Epidermal melanocyte (primary cell): ENCODE data around the gene CHD6.

Source experiments
- DNase-seq: peaks from one replicate; pipeline ENCODE4 v3.0.0; 2011; ENCODE audit warnings: low spot score; ENCODE audit not compliant: insufficient read length

The CHD6 gene, protein sequence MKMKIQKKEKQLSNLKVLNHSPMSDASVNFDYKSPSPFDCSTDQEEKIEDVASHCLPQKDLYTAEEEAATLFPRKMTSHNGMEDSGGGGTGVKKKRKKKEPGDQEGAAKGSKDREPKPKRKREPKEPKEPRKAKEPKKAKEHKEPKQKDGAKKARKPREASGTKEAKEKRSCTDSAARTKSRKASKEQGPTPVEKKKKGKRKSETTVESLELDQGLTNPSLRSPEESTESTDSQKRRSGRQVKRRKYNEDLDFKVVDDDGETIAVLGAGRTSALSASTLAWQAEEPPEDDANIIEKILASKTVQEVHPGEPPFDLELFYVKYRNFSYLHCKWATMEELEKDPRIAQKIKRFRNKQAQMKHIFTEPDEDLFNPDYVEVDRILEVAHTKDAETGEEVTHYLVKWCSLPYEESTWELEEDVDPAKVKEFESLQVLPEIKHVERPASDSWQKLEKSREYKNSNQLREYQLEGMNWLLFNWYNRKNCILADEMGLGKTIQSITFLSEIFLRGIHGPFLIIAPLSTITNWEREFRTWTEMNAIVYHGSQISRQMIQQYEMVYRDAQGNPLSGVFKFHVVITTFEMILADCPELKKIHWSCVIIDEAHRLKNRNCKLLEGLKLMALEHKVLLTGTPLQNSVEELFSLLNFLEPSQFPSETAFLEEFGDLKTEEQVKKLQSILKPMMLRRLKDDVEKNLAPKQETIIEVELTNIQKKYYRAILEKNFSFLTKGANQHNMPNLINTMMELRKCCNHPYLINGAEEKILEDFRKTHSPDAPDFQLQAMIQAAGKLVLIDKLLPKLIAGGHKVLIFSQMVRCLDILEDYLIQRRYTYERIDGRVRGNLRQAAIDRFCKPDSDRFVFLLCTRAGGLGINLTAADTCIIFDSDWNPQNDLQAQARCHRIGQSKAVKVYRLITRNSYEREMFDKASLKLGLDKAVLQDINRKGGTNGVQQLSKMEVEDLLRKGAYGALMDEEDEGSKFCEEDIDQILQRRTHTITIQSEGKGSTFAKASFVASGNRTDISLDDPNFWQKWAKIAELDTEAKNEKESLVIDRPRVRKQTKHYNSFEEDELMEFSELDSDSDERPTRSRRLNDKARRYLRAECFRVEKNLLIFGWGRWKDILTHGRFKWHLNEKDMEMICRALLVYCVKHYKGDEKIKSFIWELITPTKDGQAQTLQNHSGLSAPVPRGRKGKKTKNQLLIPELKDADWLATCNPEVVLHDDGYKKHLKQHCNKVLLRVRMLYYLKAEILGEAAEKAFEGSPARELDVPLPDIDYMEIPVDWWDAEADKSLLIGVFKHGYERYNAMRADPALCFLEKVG (N-terminal part only)

DNA sequence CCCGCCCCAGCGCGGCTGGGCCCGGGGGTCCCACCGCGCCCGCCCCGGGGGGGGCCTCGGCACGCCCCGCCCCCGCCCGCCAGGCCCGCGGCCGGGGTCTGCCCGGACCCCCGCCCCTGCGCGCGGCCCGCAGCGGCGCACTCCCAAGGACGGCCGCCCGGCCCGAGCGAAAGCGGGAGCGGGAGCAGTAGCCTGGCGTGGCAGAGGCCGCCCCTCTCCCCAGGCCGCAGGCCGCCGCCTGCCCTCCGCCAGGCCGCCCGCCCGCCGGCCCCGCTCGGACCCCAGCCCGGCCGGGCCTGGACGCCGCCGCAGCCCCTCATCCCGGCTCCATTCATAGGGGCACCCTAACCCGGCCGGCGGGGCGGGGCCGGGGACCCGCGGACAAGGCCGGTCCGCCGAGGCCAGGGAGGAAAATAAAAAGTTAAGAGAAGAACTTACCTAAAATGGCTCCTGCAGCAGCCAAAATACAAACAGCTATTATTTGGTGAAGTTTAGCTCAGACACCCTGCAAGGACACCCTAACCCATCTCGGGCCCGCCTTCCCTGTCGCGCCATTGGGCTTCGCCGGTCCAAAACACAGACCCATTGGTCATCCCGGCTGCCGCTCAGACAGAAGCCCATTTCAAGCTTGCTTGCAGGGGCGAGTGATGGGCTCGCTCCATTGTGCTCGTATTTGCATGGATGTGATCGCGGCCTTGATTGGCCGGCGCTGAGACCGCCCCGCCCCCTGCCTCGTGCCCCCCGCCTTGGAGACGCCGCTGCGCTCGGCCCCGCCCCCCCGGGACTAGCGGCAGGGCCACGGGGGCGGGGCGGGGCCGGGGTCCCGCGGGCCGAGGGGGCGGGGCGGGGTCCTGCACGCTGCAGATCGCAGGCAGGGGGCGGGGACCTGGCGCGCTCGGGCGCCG is at the start of gene CHD6:
Gene CHD6 (minus strand): TSS at position 476 of the 905 bp plus-strand sequence. CDS start 67,040 bp downstream, outside the sequence.
- DNase-seq = peak; percentile 98

DNA sequence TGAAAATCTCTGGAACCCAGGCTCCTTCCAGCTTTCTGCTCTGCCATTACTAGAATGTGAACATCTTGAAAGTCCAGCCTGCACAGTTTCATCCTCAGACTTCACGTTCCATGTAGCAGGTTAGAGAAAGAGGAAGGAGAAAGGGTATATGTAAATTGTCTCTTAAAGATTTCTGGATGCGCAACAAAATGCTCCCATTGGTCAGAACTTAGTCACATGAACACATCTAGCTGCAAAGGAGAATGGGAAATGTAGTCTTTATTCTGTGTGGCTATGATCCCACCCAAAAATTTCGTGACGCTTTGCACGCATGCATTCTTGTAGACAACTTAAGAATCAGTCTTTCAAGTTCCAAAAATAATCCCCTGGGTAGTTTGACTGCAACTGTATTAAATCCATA is 46.4 kb upstream of the CHD6 start:
- DNase-seq = no peak

DNA sequence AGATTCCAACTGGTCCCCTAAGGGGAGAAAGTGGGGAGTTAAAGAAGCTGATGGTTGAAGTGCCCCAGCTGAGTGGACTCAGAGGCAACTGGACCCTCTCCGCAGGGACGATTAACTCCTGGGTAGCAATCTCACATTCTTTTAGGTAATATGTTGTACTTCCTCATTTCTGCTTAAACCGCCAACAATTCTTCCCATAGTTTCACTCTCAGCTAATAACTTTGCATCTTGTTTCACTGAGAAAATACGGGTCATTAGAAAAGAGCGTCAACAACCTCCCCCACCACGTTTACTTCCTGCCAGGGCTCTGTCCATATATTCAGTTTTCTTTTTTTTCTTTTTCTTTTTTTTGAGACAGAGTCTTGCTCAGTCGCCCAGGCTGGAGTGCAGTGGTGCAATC is 39.5 kb upstream of the CHD6 start:
- no peak for DNase-seq

- no peak for DNase-seq
These were observed 37.9 kb upstream of the CHD6 start for GRCh38 chr20:41655962-41656618.

GRCh38 chr20:41654884-41655283 is 36.7 kb upstream of the CHD6 start:
- no peak for DNase-seq

- DNase-seq = no peak
These were observed 36.1 kb upstream of the CHD6 start for GRCh38 chr20:41654292-41654691.

DNA sequence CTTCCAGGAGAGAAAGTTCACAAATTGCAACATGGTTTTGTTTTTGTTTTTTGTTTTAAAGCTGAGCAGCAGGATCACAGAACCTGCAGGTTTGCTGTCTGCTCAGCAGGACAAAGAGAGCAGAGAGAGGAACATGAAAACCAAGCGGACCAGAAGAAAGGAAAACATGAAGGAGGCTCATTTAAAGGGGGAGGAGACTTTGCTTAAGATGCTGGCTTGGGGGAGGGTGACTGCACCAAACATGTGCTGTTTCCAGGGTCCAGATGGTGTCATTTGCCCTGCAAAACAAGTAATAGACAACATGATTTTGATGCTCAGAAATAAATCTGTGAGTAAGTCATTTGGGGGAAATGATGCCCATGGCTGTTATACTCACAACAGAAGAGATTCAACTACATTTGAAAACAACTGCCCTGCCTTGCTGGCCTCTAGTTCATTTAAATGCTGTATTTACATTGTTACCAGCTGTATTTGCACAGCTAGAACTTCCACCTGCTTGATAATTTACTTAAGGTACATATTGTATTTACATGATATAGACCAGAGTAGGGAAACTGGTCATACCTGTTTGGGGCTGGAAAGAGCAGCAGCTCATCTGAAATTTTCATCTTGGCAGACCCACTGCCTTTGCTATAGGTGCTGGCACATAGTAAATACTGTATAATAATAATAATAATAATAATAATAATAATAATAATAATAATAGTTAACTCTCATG is 32.2 kb upstream of the CHD6 start:
- DNase-seq = no peak

DNA sequence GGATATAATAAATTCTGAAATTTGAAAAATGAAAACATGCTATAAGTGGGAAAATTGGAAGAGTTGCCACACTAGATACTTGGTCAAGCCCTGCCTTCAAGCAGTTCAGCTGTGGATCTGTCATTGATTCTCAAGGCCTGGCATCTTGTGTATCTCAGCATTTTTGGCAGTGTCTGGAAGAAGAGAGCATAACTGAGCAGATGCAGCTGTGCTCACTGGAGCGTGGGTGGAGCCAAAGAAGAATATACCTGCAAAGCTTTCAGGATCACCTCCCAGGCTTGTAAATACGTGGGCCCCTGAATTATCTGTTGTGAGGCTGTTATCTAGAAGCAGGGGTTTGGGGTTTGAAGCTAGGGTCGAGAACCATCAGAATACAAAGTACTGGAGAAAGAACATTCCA is 31.3 kb upstream of the CHD6 start:
- no peak for DNase-seq

DNA sequence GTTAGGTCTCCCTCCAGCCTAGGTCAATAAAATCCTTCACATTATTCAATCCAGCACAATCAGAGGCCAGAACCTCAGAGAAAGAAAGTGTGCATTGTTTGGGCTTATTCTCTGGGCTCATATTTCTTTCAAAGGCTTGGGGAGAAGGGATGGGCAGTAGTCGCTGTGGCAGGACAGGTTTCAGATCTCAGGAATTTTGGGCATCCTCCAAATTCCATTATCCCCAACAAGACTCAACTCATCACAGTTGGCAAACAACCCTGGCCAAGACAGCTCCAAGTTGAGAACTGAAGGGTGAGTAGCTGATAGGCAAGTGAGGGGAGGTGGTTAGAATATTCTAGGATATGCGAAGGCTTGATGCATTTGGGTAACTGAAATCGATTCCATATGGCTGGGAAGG is 27.2 kb upstream of the CHD6 start:
- DNase-seq = no peak

DNA sequence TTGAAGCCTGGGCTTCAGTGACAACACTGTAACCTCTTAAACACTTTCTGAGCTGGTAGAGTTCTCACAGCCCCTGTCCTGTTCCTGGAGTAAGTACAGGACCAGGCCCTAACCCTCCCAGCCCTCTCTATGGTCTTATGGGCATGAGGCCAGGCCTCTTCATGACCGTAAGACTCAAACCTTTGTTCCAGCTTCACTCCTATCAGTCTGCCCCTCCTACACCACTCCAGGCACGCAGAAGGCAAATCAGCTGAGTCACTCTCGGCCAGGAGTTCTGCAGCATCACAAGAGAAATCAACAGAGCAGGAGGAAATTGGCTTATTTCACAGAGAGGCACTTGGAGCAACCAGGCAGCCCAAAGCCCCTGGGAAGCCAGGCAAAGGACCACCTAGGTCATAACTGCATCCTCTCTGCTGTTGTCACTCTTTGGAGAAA is 25.3 kb upstream of the CHD6 start:
- DNase-seq = peak; percentile 26

DNA sequence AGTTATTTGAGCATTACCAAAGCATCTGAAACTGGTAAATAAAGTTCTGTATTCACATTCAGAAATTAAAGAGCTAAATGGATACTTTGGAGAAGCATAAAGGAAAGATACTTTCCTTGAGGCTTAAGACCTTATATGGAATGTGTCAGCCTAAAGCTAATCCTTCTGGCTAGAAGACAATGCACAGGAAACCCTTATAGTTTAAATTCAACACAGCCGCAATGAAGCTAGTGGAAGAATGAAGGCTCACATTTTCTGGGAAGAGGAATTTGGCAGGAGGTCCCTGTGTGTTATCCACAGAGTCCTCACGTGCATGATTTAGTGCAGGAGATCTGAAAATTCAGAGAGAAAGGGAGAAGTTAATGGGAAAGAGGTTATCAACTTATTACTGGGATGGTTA is 21.5 kb upstream of the CHD6 start:
- no peak for DNase-seq

- DNase-seq = no peak
These were observed 20.3 kb upstream of the CHD6 start for GRCh38 chr20:41638456-41638855.

DNA sequence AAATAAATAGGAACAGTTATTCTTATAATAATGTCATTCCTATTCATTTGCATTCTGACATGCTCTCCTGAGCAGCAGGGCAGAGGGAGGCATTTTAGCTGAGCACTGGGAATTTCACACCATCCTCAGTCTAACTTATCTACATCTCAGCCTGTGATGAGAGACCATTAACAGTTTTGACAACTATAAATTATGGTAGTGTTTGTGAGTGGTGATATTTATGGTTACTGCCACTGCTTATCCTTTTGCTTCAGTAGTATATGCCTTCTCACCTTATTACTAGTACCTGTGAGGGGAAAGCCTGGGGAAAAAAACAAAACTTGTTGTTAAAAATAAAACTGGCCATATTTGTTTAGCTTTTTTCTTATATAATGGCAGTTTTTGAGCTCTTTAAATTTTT is 17.0 kb upstream of the CHD6 start:
- no peak for DNase-seq

DNA sequence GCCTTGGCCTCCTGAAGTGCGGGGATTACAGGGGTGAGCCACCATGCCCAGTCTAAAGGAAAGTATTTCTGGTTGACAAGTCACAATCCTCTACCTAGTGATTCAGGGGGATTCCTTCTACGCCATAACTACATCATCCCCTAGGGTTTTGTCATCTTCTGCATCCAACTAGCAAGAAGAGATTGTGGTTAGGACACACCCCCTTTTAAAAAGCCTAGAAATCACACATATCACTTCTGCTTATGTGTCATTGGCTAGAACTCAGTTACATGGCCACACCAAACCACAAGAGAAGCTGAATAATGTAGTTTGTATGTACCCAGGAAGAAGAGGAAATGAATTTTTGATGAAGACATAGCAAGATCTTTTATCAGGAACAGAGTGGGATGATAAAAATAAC is 14.7 kb upstream of the CHD6 start:
- DNase-seq = no peak

DNA sequence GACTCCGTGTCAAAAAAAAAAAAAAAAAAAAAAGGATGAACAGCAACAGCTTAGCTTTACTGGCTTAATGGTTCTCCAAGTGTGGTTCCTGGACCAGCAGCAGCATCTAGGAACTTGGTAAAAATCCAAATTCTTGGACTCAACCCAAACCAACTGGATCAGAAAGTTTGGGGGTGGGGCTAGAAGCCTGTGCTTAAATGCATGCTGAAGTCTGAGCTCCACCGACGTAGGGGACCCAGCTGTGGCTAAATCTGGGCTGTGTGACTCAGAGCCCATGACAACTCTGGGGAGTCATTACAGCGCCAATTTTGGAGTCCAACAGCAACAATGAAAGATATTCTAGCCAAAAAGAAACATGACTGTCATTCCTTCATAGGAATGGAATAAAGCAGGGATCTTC is 13.6 kb upstream of the CHD6 start:
- no peak for DNase-seq

- no peak for DNase-seq
These were observed 12.7 kb upstream of the CHD6 start for GRCh38 chr20:41630846-41631245.

DNA sequence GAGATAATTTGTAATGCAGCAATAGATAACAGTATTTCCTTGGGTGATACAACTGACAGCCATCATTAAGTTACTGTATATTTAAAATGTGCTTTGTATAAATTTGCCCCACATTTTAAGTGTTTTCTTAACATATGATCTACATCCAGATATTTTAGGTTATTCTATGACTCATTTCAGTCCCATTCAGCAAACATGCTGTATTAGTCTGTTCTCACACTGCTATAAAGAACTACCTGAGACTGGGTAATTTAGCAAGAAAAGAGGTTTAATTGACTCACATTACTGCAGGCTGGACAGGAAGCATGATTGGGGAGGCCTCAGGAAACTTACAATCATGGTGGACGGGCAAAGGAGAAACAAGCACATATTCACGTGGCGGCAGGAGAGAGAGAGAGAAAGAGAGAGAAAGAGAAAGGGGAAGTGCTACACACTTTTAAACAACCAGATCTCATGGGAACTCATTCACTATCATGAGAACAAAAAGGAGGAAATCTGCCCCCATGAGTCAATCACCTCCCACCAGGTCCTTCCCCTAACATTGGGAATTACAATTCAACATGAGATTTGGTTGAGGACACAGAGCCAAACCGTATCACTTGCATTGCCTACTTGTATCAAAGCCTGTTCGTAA is 9.6 kb upstream of the CHD6 start:
- no peak for DNase-seq

GRCh38 chr20:41627001-41627495 is 8.9 kb upstream of the CHD6 start:
- no peak for DNase-seq
